Thyroid gland (tissue), 4 donors: ENCODE measurements around the gene LSG1. TPM values are rescaled to one million over a fixed set of nuclear protein-coding genes. Genes with fewer than 3 reads are reported as not detected.

Experiments
- DNase-seq, 2 donors: peaks; one replicate each; pipeline ENCODE4 v3.0.0-alpha.2; 2019
- H3K27ac ChIP-seq, 3 donors: fragments of 200-600 bp; sonication (generic); 1 replicate in 2 of 3; 2 replicates in 1 of 3; pipeline ENCODE4 v1.5.1; 2016 to 2019; ENCODE audit warnings: mild to moderate bottlenecking in 1 of 3, moderate library complexity in 1 of 3
- H3K27me3 ChIP-seq: fragments of 200-600 bp; sonication (generic); one replicate; pipeline ENCODE4 v1.5.1; 2019
- H3K36me3 ChIP-seq, 2 donors: fragments of 200-600 bp; sonication (generic); one replicate each; pipeline ENCODE4 v1.5.1; 2016 to 2019
- H3K4me1 ChIP-seq, 2 donors: fragments of 200-600 bp; sonication (generic); one replicate each; pipeline ENCODE4 v1.5.1; 2017 to 2019
- H3K4me3 ChIP-seq, 3 donors: fragments of 200-600 bp; sonication (generic); replicated peaks in 1 of 3; 1 replicate in 2 of 3; 2 replicates in 1 of 3; pipeline ENCODE4 v1.5.1; 2016; ENCODE audit warnings: mild to moderate bottlenecking in 1 of 3
- H3K9me3 ChIP-seq: fragments of 200-600 bp; sonication (generic); one replicate; pipeline ENCODE4 v1.5.1; 2017
- CTCF ChIP-seq, 6 experiments: fragments of 200-600 bp in 3 of 6; fragments of 450-650 bp in 3 of 6; sonication (generic) in 3 of 6; IDR thresholded peaks; one replicate each; pipeline ENCODE4 v1.5.1; 2016 to 2019; ENCODE audit warnings: antibody characterized with exemption in 6 of 6, mild to moderate bottlenecking in 2 of 6, inconsistent platforms in 1 of 6, moderate library complexity in 1 of 6
- POLR2A ChIP-seq, 2 donors: fragments of 450-650 bp; IDR thresholded peaks; one replicate each; pipeline ENCODE4 v1.6.1; 2017; ENCODE audit warnings: antibody characterized with exemption in 2 of 2, mild to moderate bottlenecking in 2 of 2, moderate library complexity in 1 of 2
- WGBS, 2 donors: methylation state at CpG; one replicate each; pipeline ENCODE4 v1.1.5; 2017; 5-methylcytosine and 5-hydroxymethylcytosine counted together
- intact Hi-C: fragments of 100-400 bp; cut with DNase I; formaldehyde crosslinking; loops from one replicate; pipeline ENCODE4 v1.15.1; 2023
- total RNA-seq, 4 donors: library from RNA; depleted of rRNA; stranded (reverse); fragments of >200 nt; gene quantifications; one replicate each; pipeline ENCODE4 v1.2.3, GENCODE V29; 2016

Gene LSG1
- total RNA-seq, 4 donors from 2014 or later, result 34.8 to 60.3 (median 49.7) TPM

- DNase-seq, result no peak
- no peak overlapping the region for H3K4me3 ChIP-seq
- WGBS, 2 donors, result 94 to 95% methylated on average over 5 of the region's 5 CpGs
- H3K27ac ChIP-seq, result no peak overlapping the region
- TF ChIP-seq POLR2A (IDR thresholded peaks at IDR 0.05) (no peak), CTCF (IDR thresholded peaks at IDR 0.05) (no peak)
- H3K27me3 ChIP-seq, result no peaks in the 10 kb centered on the region
- no peaks in the 10 kb centered on the region for H3K9me3 ChIP-seq
- peaks cover 37 to 55% of the 10 kb centered on the region in 2 donors for H3K36me3 ChIP-seq
- intact Hi-C loops, result no loop called here
- H3K4me1 ChIP-seq, result no peaks in the 10 kb centered on the region
These were observed 17.5 kb downstream of the LSG1 start for GRCh38 chr3:194654443-194654842.

GRCh38 chr3:194647747-194648146 is 24.2 kb downstream of the LSG1 start:
- Histone ChIP-seq H3K27ac (no peak overlapping the region), H3K4me1 (no peaks in the 10 kb centered on the region), H3K4me3 (no peak overlapping the region), H3K36me3 (peaks cover 44 to 70% of the 10 kb centered on the region in 2 donors), H3K27me3 (no peaks in the 10 kb centered on the region), H3K9me3 (no peaks in the 10 kb centered on the region)
- DNase-seq, result no peak
- TF ChIP-seq POLR2A (IDR thresholded peaks at IDR 0.05) (no peak), CTCF (IDR thresholded peaks at IDR 0.05) (no peak)
- WGBS, 2 donors, result 92 to 93% methylated on average over 3 of the region's 3 CpGs
- intact Hi-C loops, result no loop called here

GRCh38 chr3:194642769-194643168 is 29.2 kb downstream of the LSG1 start:
- Histone ChIP-seq H3K27ac (no peak overlapping the region), H3K4me1 (peaks cover 0 to 4% of the 10 kb centered on the region in 2 donors), H3K27me3 (no peaks in the 10 kb centered on the region), H3K9me3 (no peaks in the 10 kb centered on the region), H3K4me3 (no peak overlapping the region), H3K36me3 (peaks cover 13 to 43% of the 10 kb centered on the region in 2 donors)
- TF ChIP-seq CTCF (IDR thresholded peaks at IDR 0.05) (no peak), POLR2A (IDR thresholded peaks at IDR 0.05) (no peak)
- DNase-seq, result no peak
- WGBS, 2 donors, result 91 to 99% methylated on average over 2 of the region's 2 CpGs
- intact Hi-C loops, result no loop called here

GRCh38 chr3:194640829-194641228 is 31.2 kb downstream of the LSG1 start:
- intact Hi-C loops, result no loop called here
- H3K36me3 ChIP-seq, result peaks cover 10 to 37% of the 10 kb centered on the region in 2 donors

More at GRCh38 chr3:194640829-194641228, 31.2 kb downstream of the LSG1 start:
- H3K9me3 ChIP-seq, result no peaks in the 10 kb centered on the region
- TF ChIP-seq POLR2A (IDR thresholded peaks at IDR 0.05) (no peak), CTCF (IDR thresholded peaks at IDR 0.05) (no peak)
- H3K27me3 ChIP-seq, result no peaks in the 10 kb centered on the region
- WGBS, 2 donors, result 71 to 73% methylated on average over 7 of the region's 7 CpGs
- peaks cover 0 to 4% of the 10 kb centered on the region in 2 donors for H3K4me1 ChIP-seq
- no peak for DNase-seq
- H3K27ac ChIP-seq, result peak overlapping the region in 2 of 3 donors; percentile 23 to 24
- no peak overlapping the region for H3K4me3 ChIP-seq
